HG03442 (cell line): ENCODE measurements around the gene ALKAL2.

Source experiments
- ATAC-seq: cut with Tn5 transposase; IDR thresholded peaks from one replicate; pipeline ENCODE4 v1.9.1; 2021; ENCODE audit warnings: mild to moderate bottlenecking, moderate library complexity; ENCODE audit not compliant: unreplicated experiment

ALKAL2 gene

GRCh38 chr2:274503-274902 lies 13.4 kb downstream of the ALKAL2 start:
- ATAC-seq = no peak

- no peak for ATAC-seq
Observed at GRCh38 chr2:273333-273732, 14.6 kb downstream of the ALKAL2 start.

- no peak for ATAC-seq
Observed at GRCh38 chr2:271917-272316, 16.0 kb downstream of the ALKAL2 start.

GRCh38 chr2:270861-271260 lies 17.0 kb downstream of the ALKAL2 start:
- ATAC-seq = no peak

GRCh38 chr2:269356-270030 lies 18.4 kb downstream of the ALKAL2 start:
- no peak for ATAC-seq

- ATAC-seq = no peak
Observed at GRCh38 chr2:268323-268722, 19.6 kb downstream of the ALKAL2 start.

- peak; percentile 87 for ATAC-seq
Observed at GRCh38 chr2:264493-265468, 23.1 kb downstream of the ALKAL2 start, which contains the start of gene ACP1. TSS of gene ACP1 (plus strand) at chr2:264947. CDS start at chr2:264965, 18 bp downstream.

GRCh38 chr2:263774-264492 lies 24.0 kb downstream of the ALKAL2 start, which contains the start of gene SH3YL1:
TSS of gene SH3YL1 (minus strand) at chr2:264032. CDS start at chr2:263984, 48 bp downstream.
- peak; percentile 25 for ATAC-seq

- no peak for ATAC-seq
Observed at GRCh38 chr2:263022-263738, 24.7 kb downstream of the ALKAL2 start.

GRCh38 chr2:262117-262516 lies 25.8 kb downstream of the ALKAL2 start:
- no peak for ATAC-seq

- ATAC-seq = no peak
Observed at GRCh38 chr2:260507-261161, 27.3 kb downstream of the ALKAL2 start.

GRCh38 chr2:259789-260331 lies 28.0 kb downstream of the ALKAL2 start:
- no peak for ATAC-seq

GRCh38 chr2:258933-259332 lies 29.0 kb downstream of the ALKAL2 start:
- ATAC-seq = no peak

GRCh38 chr2:257842-258241 lies 30.0 kb downstream of the ALKAL2 start:
- no peak for ATAC-seq

- no peak for ATAC-seq
Observed at GRCh38 chr2:257429-257828, 30.5 kb downstream of the ALKAL2 start.

GRCh38 chr2:256094-256493 lies 31.8 kb downstream of the ALKAL2 start:
- ATAC-seq = no peak

- no peak for ATAC-seq
Observed at GRCh38 chr2:255195-255594, 32.7 kb downstream of the ALKAL2 start.

- no peak for ATAC-seq
Observed at GRCh38 chr2:254241-254640, 33.6 kb downstream of the ALKAL2 start.

- ATAC-seq = no peak
Observed at GRCh38 chr2:253202-253638, 34.7 kb downstream of the ALKAL2 start.
